Measurements from ENCODE around the gene DTX1.

DTX1 gene

DNA sequence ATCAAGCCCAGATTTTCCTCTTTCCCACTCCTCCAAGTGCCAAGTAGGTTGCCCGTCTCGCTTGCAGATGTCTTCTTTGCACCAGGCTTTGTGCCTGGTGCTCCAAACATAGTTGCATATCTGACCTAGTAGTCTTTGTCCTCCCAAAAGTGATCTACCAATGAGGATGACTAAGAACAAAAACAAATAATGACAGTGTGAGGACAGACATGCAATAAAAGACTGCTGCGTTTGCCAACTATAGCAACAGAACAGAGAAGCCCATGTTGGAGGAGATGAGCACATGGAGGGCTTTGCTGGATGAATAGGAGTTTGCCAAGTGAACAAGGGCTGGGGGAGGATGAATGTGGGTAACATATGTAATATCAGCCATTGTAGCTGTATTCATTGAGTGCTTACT, 15.6 kb downstream of the DTX1 start:
- no peak for DNase-seq

- no peak for DNase-seq
Measured at GRCh38 chr12:113073586-113073985, 17.1 kb downstream of the DTX1 start.

- DNase-seq: no peak
Measured at GRCh38 chr12:113075137-113075683, 18.7 kb downstream of the DTX1 start.

DNA sequence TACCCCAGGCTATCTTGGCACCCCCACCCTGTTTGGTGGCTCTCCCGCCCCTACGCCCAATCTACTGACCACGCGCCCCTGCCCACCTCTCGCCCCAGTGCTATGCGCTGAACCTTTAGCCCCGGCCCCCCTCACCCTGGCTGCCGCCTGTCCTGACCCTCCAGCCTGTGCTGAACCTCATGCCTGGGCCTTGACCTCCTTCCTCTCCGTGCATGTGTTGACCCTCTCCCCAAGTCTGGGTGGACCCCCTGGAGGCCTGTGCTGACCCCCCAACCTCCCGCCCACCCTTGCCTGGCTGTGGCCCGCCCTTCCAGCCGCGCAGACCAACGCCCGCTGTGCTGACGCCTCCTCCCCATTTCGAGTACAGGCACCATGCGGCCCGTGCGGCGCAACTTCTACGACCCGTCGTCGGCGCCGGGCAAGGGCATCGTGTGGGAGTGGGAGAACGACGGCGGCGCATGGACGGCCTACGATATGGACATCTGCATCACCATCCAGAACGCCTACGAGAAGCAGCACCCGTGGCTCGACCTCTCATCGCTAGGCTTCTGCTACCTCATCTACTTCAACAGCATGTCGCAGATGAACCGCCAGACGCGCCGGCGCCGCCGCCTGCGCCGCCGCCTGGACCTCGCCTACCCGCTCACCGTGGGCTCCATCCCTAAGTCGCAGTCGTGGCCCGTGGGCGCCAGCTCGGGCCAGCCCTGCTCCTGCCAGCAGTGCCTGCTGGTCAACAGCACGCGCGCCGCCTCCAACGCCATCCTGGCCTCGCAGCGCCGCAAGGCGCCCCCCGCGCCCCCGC, 20.7 kb downstream of the DTX1 start:
- no peak for DNase-seq

DNA sequence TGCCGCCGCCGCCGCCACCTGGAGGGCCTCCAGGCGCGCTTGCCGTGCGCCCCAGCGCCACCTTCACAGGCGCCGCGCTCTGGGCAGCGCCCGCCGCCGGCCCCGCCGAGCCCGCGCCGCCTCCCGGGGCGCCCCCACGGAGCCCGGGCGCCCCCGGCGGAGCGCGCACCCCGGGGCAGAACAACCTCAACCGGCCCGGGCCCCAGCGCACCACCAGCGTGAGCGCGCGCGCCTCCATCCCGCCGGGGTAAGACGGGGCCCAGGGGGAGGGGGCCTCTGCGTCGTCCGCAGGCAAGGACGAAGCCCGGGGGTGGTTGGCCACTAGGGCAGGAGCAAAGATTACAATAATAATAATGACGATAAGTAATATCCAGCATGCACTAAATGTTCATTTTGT, 21.3 kb downstream of the DTX1 start:
- no peak for DNase-seq

DNA sequence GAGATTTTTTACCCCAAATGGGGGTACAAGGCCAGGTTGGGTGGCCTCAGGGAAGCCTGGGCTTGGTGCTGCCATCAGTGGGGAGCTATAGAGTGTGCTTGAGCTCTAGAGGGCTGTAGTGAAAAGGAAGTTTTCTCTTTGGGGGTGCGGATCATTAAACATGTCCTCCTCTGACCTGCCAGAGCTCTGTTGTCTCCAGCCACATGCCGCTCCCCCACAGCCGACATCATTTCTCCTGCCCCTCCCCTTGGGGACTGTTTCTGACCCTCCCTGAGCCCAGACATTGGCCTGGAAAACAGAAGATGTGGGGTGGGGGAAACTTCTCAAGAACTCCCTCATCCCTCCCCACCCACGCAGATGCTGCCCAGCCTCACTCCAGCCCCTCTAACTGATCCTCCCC, 25.3 kb downstream of the DTX1 start:
- DNase-seq: no peak

GRCh38 chr12:113082486-113083148, 26.1 kb downstream of the DTX1 start:
- no peak for DNase-seq

DNA sequence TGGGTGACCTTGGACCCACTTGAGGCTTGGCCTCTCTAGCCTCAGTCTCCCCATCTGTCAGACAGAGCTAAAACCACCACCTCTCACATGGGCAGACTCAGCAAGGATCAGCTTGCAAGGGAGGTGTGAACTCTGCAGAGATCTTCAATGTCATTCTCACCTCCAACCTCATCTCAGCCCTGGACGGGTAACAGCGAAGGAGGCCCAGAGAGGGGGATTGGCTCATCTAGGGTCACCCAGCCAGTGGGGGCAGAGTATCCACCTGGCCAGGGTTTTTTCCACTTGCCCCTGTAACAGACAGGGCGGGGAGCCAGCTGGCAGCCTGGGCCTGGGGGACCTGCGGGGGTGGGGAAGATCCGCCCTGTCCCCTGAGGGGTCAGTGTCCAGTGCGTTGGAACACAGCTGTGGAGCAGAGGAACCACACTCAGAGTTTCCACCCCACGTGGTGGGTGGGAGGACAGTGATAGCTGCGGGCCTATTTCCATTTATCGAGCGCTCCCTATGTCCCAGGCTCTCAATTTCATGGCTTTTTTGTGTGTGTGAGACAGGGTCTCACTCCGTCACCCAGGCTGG, 27.4 kb downstream of the DTX1 start:
- no peak for DNase-seq

GRCh38 chr12:113086249-113087164, 30.0 kb downstream of the DTX1 start:
- DNase-seq: no peak

- no peak for DNase-seq
Measured at GRCh38 chr12:113087193-113087592, 30.7 kb downstream of the DTX1 start.

DNA sequence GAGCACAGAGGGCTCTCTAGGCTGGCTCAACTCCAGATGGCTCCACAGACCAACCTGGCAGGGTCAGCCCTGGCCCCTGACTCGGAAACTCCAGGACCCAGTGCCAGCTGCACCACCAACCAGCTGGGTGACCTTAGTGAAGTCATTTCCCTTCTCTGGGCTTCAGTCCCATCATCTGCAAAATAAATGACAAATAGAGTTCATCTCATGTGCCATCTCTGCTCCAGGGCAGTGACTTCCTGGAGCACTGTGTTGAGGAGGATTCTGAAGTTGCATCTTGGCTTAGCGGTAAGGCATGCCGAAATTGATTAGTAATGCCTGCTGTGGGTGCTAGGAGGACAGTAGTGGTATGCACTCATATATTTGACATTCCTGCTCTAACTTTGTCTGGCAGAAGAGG, 31.5 kb downstream of the DTX1 start:
- DNase-seq: no peak

DNA sequence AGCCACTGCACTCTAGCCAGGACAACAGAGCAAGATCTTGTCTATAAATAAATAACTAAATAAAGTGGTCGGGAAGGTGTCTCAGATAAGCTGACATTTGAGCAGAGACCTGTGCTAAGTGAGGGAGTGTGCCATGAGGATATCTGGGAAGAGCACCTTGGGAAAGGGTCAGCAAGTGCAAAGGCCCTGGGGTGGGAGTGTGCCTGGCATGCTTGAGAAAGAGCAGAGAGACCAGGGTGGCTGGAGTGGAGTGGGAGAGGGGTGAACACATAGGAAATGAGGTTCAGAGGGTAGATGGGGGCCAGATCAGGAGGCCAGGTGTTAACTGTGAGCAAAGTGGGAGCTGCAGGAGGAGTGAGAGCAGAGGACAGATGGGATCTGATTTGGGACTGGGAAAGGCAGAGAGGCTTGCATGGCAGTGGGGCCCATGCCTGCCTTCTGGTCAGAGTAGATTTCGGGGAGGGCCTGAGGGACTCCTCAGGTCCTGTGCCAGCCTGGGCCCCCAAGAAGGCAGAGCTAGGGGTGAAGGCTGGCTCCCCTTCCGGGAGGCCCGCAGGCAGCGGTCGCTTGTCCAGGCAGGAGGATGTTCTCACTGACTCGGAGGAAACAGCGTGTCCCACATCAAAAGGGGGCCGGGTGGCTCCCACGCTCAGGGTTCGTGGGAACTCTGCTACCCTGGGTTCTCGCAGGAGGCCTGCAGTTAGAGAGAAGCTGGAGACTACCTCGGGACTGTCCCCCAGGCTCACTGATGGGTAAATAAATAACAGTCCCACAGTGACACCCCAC, 32.6 kb downstream of the DTX1 start:
- no peak for DNase-seq

DNA sequence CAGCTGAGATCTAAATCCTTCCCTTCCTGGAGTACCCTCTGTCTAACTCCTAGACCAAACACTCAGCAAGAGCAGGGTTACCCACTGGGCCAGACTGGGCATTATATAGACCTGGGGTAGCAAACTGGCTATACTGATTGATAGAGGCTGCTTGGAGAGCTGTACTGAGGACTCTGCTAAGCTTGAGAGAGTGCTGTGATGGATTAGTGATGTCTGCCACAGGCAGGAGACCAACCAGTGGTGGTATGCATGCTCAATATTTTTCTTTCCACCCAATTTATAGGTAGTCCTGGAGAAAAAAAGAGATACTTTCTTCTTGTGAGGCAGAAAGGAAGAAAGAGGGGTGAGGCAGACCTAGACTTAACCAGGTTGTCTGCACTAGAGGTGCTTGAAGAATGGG, 33.3 kb downstream of the DTX1 start:
- DNase-seq: no peak

GRCh38 chr12:113090740-113091139, 34.2 kb downstream of the DTX1 start:
- DNase-seq: no peak

GRCh38 chr12:113091506-113091905, 35.0 kb downstream of the DTX1 start:
- DNase-seq: no peak

- DNase-seq: no peak
Measured at GRCh38 chr12:113092607-113093408, 36.3 kb downstream of the DTX1 start.

- DNase-seq: no peak
Measured at GRCh38 chr12:113093409-113094101, 37.0 kb downstream of the DTX1 start.

DNA sequence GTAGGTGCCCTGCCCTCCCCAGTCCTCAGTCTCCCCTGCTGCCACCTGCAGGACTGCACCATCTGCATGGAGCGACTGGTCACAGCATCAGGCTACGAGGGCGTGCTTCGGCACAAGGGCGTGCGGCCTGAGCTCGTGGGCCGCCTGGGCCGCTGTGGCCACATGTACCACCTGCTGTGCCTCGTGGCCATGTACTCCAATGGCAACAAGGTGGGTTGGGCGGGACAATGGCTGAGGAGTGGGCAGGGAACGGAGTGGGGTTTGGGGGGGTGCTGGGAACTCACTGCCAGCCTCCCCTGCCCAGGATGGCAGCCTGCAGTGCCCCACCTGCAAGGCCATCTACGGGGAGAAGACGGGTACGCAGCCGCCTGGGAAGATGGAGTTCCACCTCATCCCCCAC, 38.2 kb downstream of the DTX1 start:
- DNase-seq: no peak

DNA sequence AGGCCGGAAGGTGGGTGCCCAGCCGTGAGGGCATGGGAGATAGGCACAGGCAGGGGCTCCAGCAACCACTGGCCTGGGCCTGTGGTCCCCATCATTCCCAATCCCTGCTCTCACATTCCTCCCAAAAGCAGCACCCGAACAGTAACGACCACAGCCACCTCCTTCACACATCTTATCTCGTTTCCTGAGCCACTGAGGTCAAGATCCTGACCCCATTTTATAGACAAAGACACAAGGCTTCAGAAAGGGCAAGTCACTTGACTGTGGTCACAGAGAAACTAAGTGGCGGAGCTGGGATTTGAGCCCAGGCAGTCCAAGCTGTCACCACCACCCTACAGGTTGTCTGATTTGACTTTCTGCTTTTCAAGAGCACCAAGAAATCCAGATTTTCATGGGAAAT, 38.9 kb downstream of the DTX1 start:
- DNase-seq: no peak

GRCh38 chr12:113096675-113097461, 40.3 kb downstream of the DTX1 start:
- DNase-seq: no peak
